GM12872 (cell line): ENCODE measurements around the gene SUSD2.

Experiments used
- CTCF ChIP-seq: IDR thresholded peaks from 3 replicates; pipeline ENCODE4 v1.5.1; 2011; ENCODE audit warnings: low read depth, mild to moderate bottlenecking, low read length, moderate library complexity; ENCODE audit not compliant: insufficient read depth

SUSD2 gene

GRCh38 chr22:24155627-24156140 is 25.6 kb upstream of the SUSD2 start:
- peak; percentile 63 for TF ChIP-seq CTCF

GRCh38 chr22:24156141-24156912 is 25.0 kb upstream of the SUSD2 start:
- TF ChIP-seq CTCF: no peak

- peak; percentile 92 for TF ChIP-seq CTCF
Measured at GRCh38 chr22:24156913-24157821, 24.1 kb upstream of the SUSD2 start.

- no peak for TF ChIP-seq CTCF
Measured at GRCh38 chr22:24157822-24158135, 23.5 kb upstream of the SUSD2 start.

GRCh38 chr22:24159650-24160049 is 21.6 kb upstream of the SUSD2 start:
- TF ChIP-seq CTCF: no peak

GRCh38 chr22:24160546-24160945 is 20.7 kb upstream of the SUSD2 start:
- TF ChIP-seq CTCF: no peak

GRCh38 chr22:24161485-24161884 is 19.8 kb upstream of the SUSD2 start:
- no peak for TF ChIP-seq CTCF
